Osteocyte (in vitro differentiated cells): ENCODE data around the gene RHBDL3. TPM values are rescaled to one million over a fixed set of nuclear protein-coding genes. Genes with fewer than 3 reads are reported as not detected.

Experiments used
- DNase-seq: peaks from one replicate; pipeline ENCODE4 v3.0.0; 2021; ENCODE audit warnings: mixed read lengths; ENCODE audit not compliant: unreplicated experiment; ENCODE audit errors: extremely low spot score
- H3K27ac Mint-ChIP-seq: one replicate; pipeline ENCODE4 v1.8.0; 2021; ENCODE audit warnings: mild to moderate bottlenecking, mixed read lengths; ENCODE audit not compliant: unreplicated experiment
- H3K27me3 Mint-ChIP-seq: one replicate; pipeline ENCODE4 v1.8.0; 2021; ENCODE audit warnings: mixed read lengths; ENCODE audit not compliant: unreplicated experiment
- H3K36me3 Mint-ChIP-seq: one replicate; pipeline ENCODE4 v1.8.0; 2021; ENCODE audit warnings: mixed read lengths; ENCODE audit not compliant: unreplicated experiment
- H3K4me1 Mint-ChIP-seq: one replicate; pipeline ENCODE4 v1.8.0; 2021; ENCODE audit warnings: mixed read lengths; ENCODE audit not compliant: unreplicated experiment
- H3K4me3 Mint-ChIP-seq: one replicate; pipeline ENCODE4 v1.8.0; 2021; ENCODE audit warnings: mild to moderate bottlenecking, moderate library complexity, mixed read lengths; ENCODE audit not compliant: unreplicated experiment
- H3K9me3 Mint-ChIP-seq: one replicate; pipeline ENCODE4 v1.8.0; 2021; ENCODE audit warnings: mixed read lengths; ENCODE audit not compliant: unreplicated experiment
- microRNA-seq: library from miRNA; unstranded; fragments of <30 nt; microRNA quantifications from one replicate; pipeline ENCODE4 v1.1.0, GENCODE V29; 2020; ENCODE audit not compliant: unreplicated experiment
- total RNA-seq: library from RNA; stranded (reverse); gene quantifications from 2 replicates; pipeline ENCODE4 v1.2.1, GENCODE V29; 2021
- TF ChIP-seq, protein P1 (sequence below): fragments of 200-600 bp; sonication (generic); IDR thresholded peaks from 2 replicates; pipeline ENCODE4 v1.5.0; 2021; ENCODE audit warnings: antibody characterized with exemption, mild to moderate bottlenecking, moderate library complexity

The RHBDL3 gene
- total RNA-seq, 1 donor from 2014 or later: 0.11 TPM

DNA sequence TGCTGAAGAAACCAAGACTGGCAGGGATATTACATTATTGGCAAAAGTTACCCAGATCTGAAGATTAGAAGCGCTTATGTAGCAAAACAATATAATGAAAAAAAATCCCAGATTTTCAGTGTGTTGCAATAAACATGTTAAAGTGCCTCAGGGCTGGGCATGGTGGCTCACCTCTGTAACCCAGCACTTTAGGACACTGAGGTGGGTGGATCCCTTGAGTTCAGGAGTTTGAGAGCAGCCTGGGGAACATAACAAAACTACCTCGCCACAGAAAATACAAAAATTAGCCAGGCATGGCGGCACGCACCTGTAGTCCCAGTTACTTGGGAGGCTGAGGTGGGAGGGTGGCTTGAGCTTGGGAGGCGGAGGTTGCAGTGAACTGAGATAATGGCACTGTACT is 91.1 kb downstream of the RHBDL3 start:
- no peak overlapping the region for H3K27ac Mint-ChIP-seq
- H3K9me3 Mint-ChIP-seq: no peaks in the 10 kb centered on the region
- TF ChIP-seq, protein P1, sequence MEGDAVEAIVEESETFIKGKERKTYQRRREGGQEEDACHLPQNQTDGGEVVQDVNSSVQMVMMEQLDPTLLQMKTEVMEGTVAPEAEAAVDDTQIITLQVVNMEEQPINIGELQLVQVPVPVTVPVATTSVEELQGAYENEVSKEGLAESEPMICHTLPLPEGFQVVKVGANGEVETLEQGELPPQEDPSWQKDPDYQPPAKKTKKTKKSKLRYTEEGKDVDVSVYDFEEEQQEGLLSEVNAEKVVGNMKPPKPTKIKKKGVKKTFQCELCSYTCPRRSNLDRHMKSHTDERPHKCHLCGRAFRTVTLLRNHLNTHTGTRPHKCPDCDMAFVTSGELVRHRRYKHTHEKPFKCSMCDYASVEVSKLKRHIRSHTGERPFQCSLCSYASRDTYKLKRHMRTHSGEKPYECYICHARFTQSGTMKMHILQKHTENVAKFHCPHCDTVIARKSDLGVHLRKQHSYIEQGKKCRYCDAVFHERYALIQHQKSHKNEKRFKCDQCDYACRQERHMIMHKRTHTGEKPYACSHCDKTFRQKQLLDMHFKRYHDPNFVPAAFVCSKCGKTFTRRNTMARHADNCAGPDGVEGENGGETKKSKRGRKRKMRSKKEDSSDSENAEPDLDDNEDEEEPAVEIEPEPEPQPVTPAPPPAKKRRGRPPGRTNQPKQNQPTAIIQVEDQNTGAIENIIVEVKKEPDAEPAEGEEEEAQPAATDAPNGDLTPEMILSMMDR: no peak
- H3K36me3 Mint-ChIP-seq: peaks cover 47% of the 10 kb centered on the region
- no peaks in the 10 kb centered on the region for H3K27me3 Mint-ChIP-seq
- H3K4me1 Mint-ChIP-seq: peaks cover 44% of the 10 kb centered on the region
- no peak for DNase-seq
- no peak overlapping the region for H3K4me3 Mint-ChIP-seq

DNA sequence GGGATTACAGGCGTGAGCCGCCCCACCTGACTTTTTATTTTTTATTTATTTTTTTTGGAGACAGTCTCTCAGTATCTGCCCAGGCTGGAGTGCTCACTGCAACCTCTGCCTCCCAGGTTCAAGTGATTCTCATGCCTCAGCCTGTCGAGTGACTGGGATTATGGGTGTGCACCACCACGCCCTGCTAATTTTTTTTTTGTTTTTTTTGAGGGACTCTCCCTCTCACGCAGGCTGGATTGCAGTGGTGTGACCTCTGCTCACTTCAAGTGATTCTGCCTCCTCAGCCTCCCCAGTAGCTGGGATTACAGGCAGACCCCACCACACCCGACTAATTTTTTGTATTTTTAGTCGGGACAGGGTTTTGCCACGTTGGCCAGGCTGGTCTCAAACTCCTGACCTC is 92.0 kb downstream of the RHBDL3 start:
- Mint-ChIP-seq H3K27me3 (no peaks in the 10 kb centered on the region), H3K36me3 (peaks cover 55% of the 10 kb centered on the region), H3K4me1 (peaks cover 37% of the 10 kb centered on the region), H3K27ac (no peak overlapping the region), H3K4me3 (no peak overlapping the region), H3K9me3 (no peaks in the 10 kb centered on the region)
- TF ChIP-seq, protein P1: no peak
- no peak for DNase-seq

DNA sequence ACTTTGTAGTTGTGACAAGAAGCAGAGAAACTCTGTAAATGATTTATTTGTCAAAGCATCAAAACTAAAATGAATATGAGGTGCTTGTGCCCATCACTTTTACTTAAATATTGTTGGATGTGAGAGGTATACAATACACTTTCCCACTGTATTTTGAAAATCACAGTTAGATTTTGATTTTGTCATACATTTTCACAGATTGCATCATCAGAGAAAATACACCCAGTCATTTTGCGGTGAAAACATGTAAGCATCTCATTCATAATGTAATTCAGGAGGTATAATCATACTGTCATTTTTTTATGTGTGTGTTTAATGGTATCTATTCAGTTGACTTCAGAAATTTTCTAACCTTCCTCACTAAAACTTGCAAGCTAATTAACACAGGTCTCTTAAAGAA is 95.6 kb downstream of the RHBDL3 start:
- TF ChIP-seq, protein P1: no peak
- Mint-ChIP-seq H3K4me1 (peaks cover 7% of the 10 kb centered on the region), H3K27ac (no peak overlapping the region), H3K36me3 (peaks cover 61% of the 10 kb centered on the region), H3K4me3 (no peak overlapping the region), H3K27me3 (no peaks in the 10 kb centered on the region), H3K9me3 (no peaks in the 10 kb centered on the region)
- DNase-seq: no peak

DNA sequence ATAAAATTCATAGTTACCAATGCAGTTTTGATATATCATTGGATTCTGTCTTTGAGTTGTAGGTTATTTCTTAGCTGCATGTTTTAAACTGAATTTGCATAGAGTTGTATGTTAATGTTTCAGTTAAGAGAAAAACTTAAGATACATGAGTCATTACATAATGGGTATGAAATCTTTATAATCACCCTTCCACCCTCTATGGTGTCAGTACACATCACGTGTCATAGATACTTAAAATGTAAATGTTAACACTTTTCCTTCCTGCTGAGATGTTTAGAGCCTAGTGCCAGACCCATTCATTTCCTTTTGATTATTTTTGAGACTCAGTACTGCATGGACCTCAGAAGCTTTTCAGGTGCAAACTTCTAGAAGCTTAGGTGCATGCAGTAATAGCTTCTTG is 104.8 kb downstream of the RHBDL3 start:
- no peaks in the 10 kb centered on the region for H3K9me3 Mint-ChIP-seq
- TF ChIP-seq, protein P1: no peak
- no peak overlapping the region for H3K27ac Mint-ChIP-seq
- H3K36me3 Mint-ChIP-seq: peaks cover 55% of the 10 kb centered on the region
- no peak overlapping the region for H3K4me3 Mint-ChIP-seq
- no peaks in the 10 kb centered on the region for H3K27me3 Mint-ChIP-seq
- peaks cover 2% of the 10 kb centered on the region for H3K4me1 Mint-ChIP-seq
- no peak for DNase-seq

Small RNAs within 50 kb of the gene (microRNA-seq; reads per million reads assigned to microRNA genes)
- gene MIR632: not detected

Other genes starting within 250 kb of the RHBDL3 start
- gene RHOT1, start 123.3 kb upstream of the RHBDL3 start, total RNA-seq: 32.2 and 33.2 TPM in 2 replicates
- gene C17orf75, start 76.3 kb downstream of the RHBDL3 start, total RNA-seq: 19.4 and 20.9 TPM in 2 replicates
- gene ZNF207, start 84.3 kb downstream of the RHBDL3 start, total RNA-seq: 144 and 153 TPM in 2 replicates
- 81.6 and 85.0 TPM in 2 replicates for gene PSMD11, start 178.7 kb downstream of the RHBDL3 start, total RNA-seq
- gene CDK5R1, start 221.2 kb downstream of the RHBDL3 start, total RNA-seq: 1.4 and 1.8 TPM in 2 replicates